Measurements from ENCODE around the gene SZT2. TPM values are rescaled to one million over a fixed set of nuclear protein-coding genes. Genes with fewer than 3 reads are reported as not detected.
"Not testable (repeated sequence)": the region's sequence is repeated elsewhere in the genome, so short reads cannot be mapped to it uniquely, and the experiment has no call there.

SZT2 gene
- total and polyA plus RNA-seq, 10 of the 15 experiments (the other 5 are each of a cell fraction or from before 2014, with no cell fraction given): 1.4 to 38.3 (median 12.7) TPM

DNA sequence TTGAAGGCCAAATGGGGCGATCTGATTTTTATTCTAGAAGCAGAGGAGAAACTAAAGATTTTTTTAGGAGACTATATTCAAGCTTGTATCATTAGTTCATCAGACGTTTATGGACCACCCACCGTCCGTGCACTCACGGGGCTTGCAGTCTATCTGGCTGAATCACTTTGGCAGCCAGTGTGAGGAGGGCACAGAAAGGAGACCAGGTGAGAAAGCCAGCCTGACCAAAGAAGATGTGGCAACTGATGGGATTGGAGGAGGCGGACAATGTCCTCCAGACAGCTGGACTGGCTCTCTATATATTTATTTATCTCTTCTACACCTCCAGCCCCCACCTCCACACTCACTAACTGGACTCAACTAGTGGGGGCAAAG, 21.1 kb upstream of the SZT2 start:
- ChIA-PET RAD21 (ENCODE audit: unreplicated experiment) (interaction anchor here (0.8 to 3.0 kb wide), 11 partner anchors 10 to 530 kb away, joined by 3 to 15 read pairs (median 3); partner anchors contain the start of genes CDC20, KDM4A, MED8 and SZT2), CTCF (interaction anchor here (1.0 to 2.6 kb wide), 9 partner anchors 10 to 142 kb away, joined by 3 to 16 read pairs (median 4); partner anchors contain the start of genes CDC20, HYI, MED8 and SZT2), SMC1A (ENCODE audit: uncharacterized antibody, unreplicated experiment) (interaction anchor here (0.6 to 5.0 kb wide), 8 partner anchors 9 to 152 kb away, joined by 3 to 24 read pairs (median 6); partner anchors contain the start of gene CDC20), POLR2A (interaction anchor here (0.8 to 2.5 kb wide), 5 partner anchors 11 to 129 kb away, joined by 3 to 25 read pairs (median 13); partner anchors contain the start of genes CDC20, MED8 and SZT2)
- Histone ChIP-seq H3K9me3 (replicated peaks; ENCODE audit: control insufficient read depth, insufficient read depth, low read length) (no peaks in the 10 kb centered on the region), H3K4me2 (ENCODE audit: control insufficient read depth, insufficient read depth) (peak overlapping the region; percentile 95), H4K20me1 (ENCODE audit: control insufficient read depth, insufficient read depth) (no peaks in the 10 kb centered on the region), H3K27ac (ENCODE audit: control insufficient read depth, insufficient read depth) (peak overlapping the region; percentile 95), H2AFZ (ENCODE audit: control insufficient read depth, low read depth, low read length) (peak overlapping the region; percentile 89), H3K9ac (ENCODE audit: control insufficient read depth, insufficient read depth, low read length) (peak overlapping the region; percentile 81), H3K79me2 (ENCODE audit: control insufficient read depth, insufficient read depth, low read length) (peaks cover 37% of the 10 kb centered on the region), H3K27me3 (replicated peaks in 1 of 2; ENCODE audit: control insufficient read depth in 2 of 2, insufficient read depth in 2 of 2, low read length in 1 of 2) (no peaks in the 10 kb centered on the region), H3K4me3 (peak overlapping the region; percentile 90), H3K36me3 (ENCODE audit: control insufficient read depth in 2 of 2, insufficient read depth in 2 of 2, low read length in 1 of 2) (peaks cover 5 to 14% of the 10 kb centered on the region in 2 experiments), H3K4me1 (ENCODE audit: control insufficient read depth, insufficient read depth, low read length) (peaks cover 8% of the 10 kb centered on the region)
- TSS peak; percentile 94 for BruUV-seq (replicated peaks)
- in situ Hi-C loops (cut with MboI) (no loop called here), intact Hi-C loops (cut with micrococcal nuclease; ENCODE audit: unreplicated experiment) (loop anchor here (2.0 to 5.0 kb wide), 2 partner anchors 20 to 71 kb away; partner anchors contain the start of genes MED8 and SZT2)
- FAIRE-seq: no peak
- TF ChIP-seq ZNF24 (IDR thresholded peaks at IDR 0.05): peak; percentile 73
- TF ChIP-seq FOS (IDR thresholded peaks at IDR 0.05; ENCODE audit: borderline replicate concordance, extremely low read depth, insufficient read length): no peak
- TF ChIP-seq, protein P1, sequence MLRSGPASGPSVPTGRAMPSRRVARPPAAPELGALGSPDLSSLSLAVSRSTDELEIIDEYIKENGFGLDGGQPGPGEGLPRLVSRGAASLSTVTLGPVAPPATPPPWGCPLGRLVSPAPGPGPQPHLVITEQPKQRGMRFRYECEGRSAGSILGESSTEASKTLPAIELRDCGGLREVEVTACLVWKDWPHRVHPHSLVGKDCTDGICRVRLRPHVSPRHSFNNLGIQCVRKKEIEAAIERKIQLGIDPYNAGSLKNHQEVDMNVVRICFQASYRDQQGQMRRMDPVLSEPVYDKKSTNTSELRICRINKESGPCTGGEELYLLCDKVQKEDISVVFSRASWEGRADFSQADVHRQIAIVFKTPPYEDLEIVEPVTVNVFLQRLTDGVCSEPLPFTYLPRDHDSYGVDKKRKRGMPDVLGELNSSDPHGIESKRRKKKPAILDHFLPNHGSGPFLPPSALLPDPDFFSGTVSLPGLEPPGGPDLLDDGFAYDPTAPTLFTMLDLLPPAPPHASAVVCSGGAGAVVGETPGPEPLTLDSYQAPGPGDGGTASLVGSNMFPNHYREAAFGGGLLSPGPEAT (IDR thresholded peaks at IDR 0.05; ENCODE audit: low read depth): peak; percentile 5; the same call in 1 of the 2 replicates
- TF ChIP-seq CEBPZ (IDR thresholded peaks at IDR 0.05; ENCODE audit: low read depth, low read length): no peak
- TF ChIP-seq CREB1 (IDR thresholded peaks at IDR 0.05; ENCODE audit: low read depth): 0 out of 2 replicates have a peak, but pooled peaks have one; percentile 4
- 0 out of 4 replicates have a peak, but pooled peaks of 1 of the 2 experiments have one; percentile 7 for TF ChIP-seq ETV6 (conservative IDR thresholded peaks at IDR 0.05 in 1 of 2, IDR thresholded peaks at IDR 0.05 in 1 of 2; ENCODE audit: borderline replicate concordance in 1 of 2, low read depth in 1 of 2)
- TF ChIP-seq ATF7 (IDR thresholded peaks at IDR 0.05; ENCODE audit: low read depth): 0 out of 2 replicates have a peak, but pooled peaks have one; percentile 4
- ATAC-seq: no peak; the same call in 2 of the 3 replicates
- no peak for DNase-seq (ENCODE audit: low read depth, low spot score)
- WGBS (ENCODE audit: insufficient coverage, insufficient replicate concordance, low lambda C conversion rate, missing lambda C conversion rate): under 1% methylated on average over 6 of the region's 6 CpGs

DNA sequence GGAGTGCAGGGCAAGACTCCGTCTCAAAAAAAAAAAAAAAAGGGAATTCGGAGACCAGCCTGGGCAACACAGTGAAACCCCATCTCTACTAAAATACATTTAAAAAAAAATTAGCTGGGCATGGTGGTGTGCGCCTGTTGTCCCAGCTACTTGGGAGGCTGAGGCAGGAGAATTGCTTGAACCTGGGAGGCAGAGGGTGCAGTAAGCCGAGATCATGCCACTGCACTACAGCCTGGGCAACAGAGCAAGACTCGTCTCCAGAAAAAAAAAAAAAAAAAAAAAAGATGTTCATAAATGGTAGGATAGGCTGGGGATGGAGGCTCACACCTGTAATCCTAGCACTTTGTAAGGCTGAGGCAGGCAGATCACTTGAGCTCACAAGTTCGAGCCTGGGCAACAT, 19.9 kb upstream of the SZT2 start:
- 98% methylated on average over 5 of the region's 6 CpGs for WGBS (ENCODE audit: insufficient coverage, insufficient replicate concordance, low lambda C conversion rate, missing lambda C conversion rate)
- H2AFZ ChIP-seq (ENCODE audit: control insufficient read depth, low read depth, low read length); RAD21 ChIA-PET (ENCODE audit: unreplicated experiment); BruUV-seq (replicated peaks); DNase-seq (ENCODE audit: low read depth, low spot score); FAIRE-seq; H3K27me3 ChIP-seq (replicated peaks in 1 of 2; ENCODE audit: control insufficient read depth in 2 of 2, insufficient read depth in 2 of 2, low read length in 1 of 2); H3K36me3 ChIP-seq (ENCODE audit: control insufficient read depth in 2 of 2, insufficient read depth in 2 of 2, low read length in 1 of 2); in situ Hi-C loops (cut with MboI); H3K27ac ChIP-seq (ENCODE audit: control insufficient read depth, insufficient read depth); ATAC-seq; H4K20me1 ChIP-seq (ENCODE audit: control insufficient read depth, insufficient read depth); H3K4me3 ChIP-seq; H3K9me3 ChIP-seq (replicated peaks; ENCODE audit: control insufficient read depth, insufficient read depth, low read length); H3K4me1 ChIP-seq (ENCODE audit: control insufficient read depth, insufficient read depth, low read length); H3K4me2 ChIP-seq (ENCODE audit: control insufficient read depth, insufficient read depth); H3K9ac ChIP-seq (ENCODE audit: control insufficient read depth, insufficient read depth, low read length): not testable (repeated sequence)
- ChIA-PET POLR2A (interaction anchor here (0.7 to 1.6 kb wide), 8 partner anchors 11 to 584 kb away, joined by 4 to 13 read pairs (median 6); partner anchors contain the start of genes CDC20, MED8 and SZT2), CTCF (interaction anchor here (0.6 to 2.6 kb wide), 4 partner anchors 12 to 333 kb away, joined by 3 to 16 read pairs (median 8); partner anchors contain the start of genes CDC20, MED8 and SZT2), SMC1A (ENCODE audit: uncharacterized antibody, unreplicated experiment) (interaction anchor here (0.7 to 5.0 kb wide), 3 partner anchors 12 to 571 kb away, joined by 3 to 24 read pairs (median 4); no protein-coding TSS in a partner anchor)
- peaks cover 37% of the 10 kb centered on the region for H3K79me2 ChIP-seq (ENCODE audit: control insufficient read depth, insufficient read depth, low read length)
- intact Hi-C loops (cut with micrococcal nuclease; ENCODE audit: unreplicated experiment): loop anchor here (2.0 to 5.0 kb wide), 2 partner anchors 19 to 72 kb away; partner anchors contain the start of genes MED8 and SZT2

All from GM12878 (cell line).